ENCODE data around the gene SLIT3. TPM values are rescaled to one million over a fixed set of nuclear protein-coding genes. Genes with fewer than 3 reads are reported as not detected.

The SLIT3 gene
- total RNA-seq, 1 experiment from 2014 or later = 0.10 TPM

DNA sequence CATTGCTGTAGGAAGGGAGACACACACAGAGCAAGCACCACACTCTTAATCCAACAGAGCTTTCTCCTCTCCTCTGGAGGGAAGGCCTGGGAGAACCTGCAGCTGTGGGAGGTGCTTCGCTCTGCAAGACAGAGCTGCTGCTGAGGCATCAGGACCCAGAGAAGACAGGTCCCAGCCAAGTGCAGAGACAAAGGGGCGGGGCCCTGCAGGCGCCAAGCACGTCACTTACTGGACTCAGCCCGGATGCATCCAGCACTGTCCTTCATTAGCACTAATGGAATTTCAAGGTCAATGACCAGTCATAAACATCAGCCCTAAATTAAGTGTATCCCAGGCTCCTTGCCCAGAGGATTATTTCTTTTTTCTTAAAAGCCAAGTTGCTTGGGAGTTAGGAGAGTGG is 384.7 kb downstream of the SLIT3 start (continued):
- TF ChIP-seq SP1 (IDR thresholded peaks at IDR 0.05; ENCODE audit: low read depth) = no peak
- TF ChIP-seq EZH2phosphoT487 (IDR thresholded peaks at IDR 0.05; ENCODE audit: borderline replicate concordance) = no peak
- no peak for TF ChIP-seq CEBPB (IDR thresholded peaks at IDR 0.05; ENCODE audit: low read depth)
- no peak for TF ChIP-seq ZNF274 (IDR thresholded peaks at IDR 0.05; ENCODE audit: low read depth, low read length)
- no peak for TF ChIP-seq ZFX (IDR thresholded peaks at IDR 0.05)
- no peak for TF ChIP-seq CBX3 (IDR thresholded peaks at IDR 0.05; ENCODE audit: low read depth)

DNA sequence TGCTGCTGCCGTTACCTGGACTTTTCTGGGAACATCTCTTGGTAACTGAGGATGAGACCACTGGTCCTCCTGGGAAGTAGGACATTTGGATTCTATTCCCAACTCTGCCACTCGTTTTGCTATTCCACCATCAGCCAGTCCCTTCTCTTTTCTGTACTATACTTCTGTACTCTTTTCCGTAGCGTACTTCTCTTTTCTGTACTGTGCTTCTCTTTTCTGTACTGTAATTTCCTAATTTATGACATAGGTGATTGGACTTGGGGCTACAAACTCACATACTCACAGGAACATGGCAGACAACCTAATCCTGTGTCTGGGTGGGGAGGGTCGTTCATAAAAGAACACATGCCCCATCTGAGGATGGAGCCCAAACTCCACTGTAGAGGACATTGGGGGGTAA is 386.4 kb downstream of the SLIT3 start:
- no peak for ATAC-seq
- TF ChIP-seq EGR1 (IDR thresholded peaks at IDR 0.05; ENCODE audit: low read depth) (no peak), SIN3A (IDR thresholded peaks at IDR 0.05; ENCODE audit: low read depth) (no peak), MAX (IDR thresholded peaks at IDR 0.05) (no peak), ZNF274 (IDR thresholded peaks at IDR 0.05; ENCODE audit: low read depth, low read length) (no peak)
- H4K20me1 ChIP-seq (ENCODE audit: insufficient read depth) = no peaks in the 10 kb centered on the region; the same call in 1 of the 2 replicates
- H3K9me3 ChIP-seq (ENCODE audit: control insufficient read depth in 1 of 2, insufficient read depth in 1 of 2, low read depth in 1 of 2, low read length in 2 of 2) = no peaks in the 10 kb centered on the region
- ChIA-PET POLR2A (no interaction called here), CTCF (no interaction called here), RAD21 (ENCODE audit: low non-redundant PET in 1 of 2, low total read pairs in 2 of 2, uncharacterized antibody in 2 of 2, unreplicated experiment in 2 of 2) (no interaction called here)
- H3K27ac ChIP-seq (ENCODE audit: low read depth, low read length) = no peak overlapping the region
- no peaks in the 10 kb centered on the region for H3K4me1 ChIP-seq (ENCODE audit: control insufficient read depth in 1 of 2, insufficient read depth in 2 of 2, low read length in 2 of 2)
- no peak overlapping the region for H3K9ac ChIP-seq (ENCODE audit: low read length)
- no TSS peak for BruUV-seq (replicated peaks)
- no peak overlapping the region for H2AFZ ChIP-seq (ENCODE audit: low read depth, low read length, poor library complexity, severe bottlenecking)
- DNase-seq (ENCODE audit: low read depth, low spot score) = no peak
- no peak overlapping the region for H3K4me3 ChIP-seq (replicated peaks in 1 of 2; ENCODE audit: low read depth in 1 of 2, low read length in 2 of 2)
- no peaks in the 10 kb centered on the region for H3K9me2 ChIP-seq (ENCODE audit: insufficient read depth)
- intact Hi-C loops (cut with micrococcal nuclease) = no loop called here
- H3K36me3 ChIP-seq (ENCODE audit: control insufficient read depth in 1 of 2, insufficient read depth in 2 of 2, low read length in 2 of 2) = no peaks in the 10 kb centered on the region
- no peak overlapping the region for H3K4me2 ChIP-seq (ENCODE audit: low read length)
- H3K79me2 ChIP-seq (ENCODE audit: insufficient read depth, low read length) = no peaks in the 10 kb centered on the region
- peaks cover 75% of the 10 kb centered on the region for H3K27me3 ChIP-seq (ENCODE audit: insufficient read depth, low read length)

DNA sequence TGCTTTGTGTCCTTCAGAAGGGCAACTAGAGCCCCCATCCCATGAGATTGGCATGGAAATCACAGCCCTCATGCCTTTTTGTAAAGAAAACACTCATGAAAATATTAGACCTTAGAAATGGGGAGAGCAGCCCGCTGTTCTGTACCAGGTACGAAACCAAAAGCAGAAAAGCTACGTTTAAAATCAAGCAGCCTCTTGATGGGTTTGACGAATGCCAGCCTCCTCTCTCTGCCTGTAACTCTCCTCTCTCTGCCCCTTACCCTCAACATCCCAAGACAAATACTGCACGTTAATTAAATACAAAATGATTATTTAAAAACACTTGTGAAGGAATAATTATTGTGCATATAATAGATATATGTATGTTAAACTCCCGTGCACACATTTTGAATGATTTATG is 390.1 kb downstream of the SLIT3 start:
- ChIA-PET CTCF (no interaction called here), RAD21 (ENCODE audit: low non-redundant PET in 1 of 2, low total read pairs in 2 of 2, uncharacterized antibody in 2 of 2, unreplicated experiment in 2 of 2) (no interaction called here), POLR2A (no interaction called here)
- Histone ChIP-seq H3K4me3 (replicated peaks in 1 of 2; ENCODE audit: low read depth in 1 of 2, low read length in 2 of 2) (no peak overlapping the region), H3K4me1 (ENCODE audit: control insufficient read depth in 1 of 2, insufficient read depth in 2 of 2, low read length in 2 of 2) (no peaks in the 10 kb centered on the region), H3K4me2 (ENCODE audit: low read length) (no peak overlapping the region), H3K36me3 (ENCODE audit: control insufficient read depth in 1 of 2, insufficient read depth in 2 of 2, low read length in 2 of 2) (no peaks in the 10 kb centered on the region), H3K9ac (ENCODE audit: low read length) (no peak overlapping the region), H2AFZ (ENCODE audit: low read depth, low read length, poor library complexity, severe bottlenecking) (no peak overlapping the region), H4K20me1 (ENCODE audit: insufficient read depth) (no peaks in the 10 kb centered on the region), H3K27me3 (ENCODE audit: insufficient read depth, low read length) (peaks cover 67% of the 10 kb centered on the region), H3K79me2 (ENCODE audit: insufficient read depth, low read length) (no peaks in the 10 kb centered on the region), H3K27ac (ENCODE audit: low read depth, low read length) (no peak overlapping the region), H3K9me3 (ENCODE audit: control insufficient read depth in 1 of 2, insufficient read depth in 1 of 2, low read depth in 1 of 2, low read length in 2 of 2) (no peaks in the 10 kb centered on the region), H3K9me2 (ENCODE audit: insufficient read depth) (no peaks in the 10 kb centered on the region)
- DNase-seq (ENCODE audit: low read depth, low spot score) (no peak), ATAC-seq (no peak)
- intact Hi-C loops (cut with micrococcal nuclease) = no loop called here
- TF ChIP-seq, protein P1, sequence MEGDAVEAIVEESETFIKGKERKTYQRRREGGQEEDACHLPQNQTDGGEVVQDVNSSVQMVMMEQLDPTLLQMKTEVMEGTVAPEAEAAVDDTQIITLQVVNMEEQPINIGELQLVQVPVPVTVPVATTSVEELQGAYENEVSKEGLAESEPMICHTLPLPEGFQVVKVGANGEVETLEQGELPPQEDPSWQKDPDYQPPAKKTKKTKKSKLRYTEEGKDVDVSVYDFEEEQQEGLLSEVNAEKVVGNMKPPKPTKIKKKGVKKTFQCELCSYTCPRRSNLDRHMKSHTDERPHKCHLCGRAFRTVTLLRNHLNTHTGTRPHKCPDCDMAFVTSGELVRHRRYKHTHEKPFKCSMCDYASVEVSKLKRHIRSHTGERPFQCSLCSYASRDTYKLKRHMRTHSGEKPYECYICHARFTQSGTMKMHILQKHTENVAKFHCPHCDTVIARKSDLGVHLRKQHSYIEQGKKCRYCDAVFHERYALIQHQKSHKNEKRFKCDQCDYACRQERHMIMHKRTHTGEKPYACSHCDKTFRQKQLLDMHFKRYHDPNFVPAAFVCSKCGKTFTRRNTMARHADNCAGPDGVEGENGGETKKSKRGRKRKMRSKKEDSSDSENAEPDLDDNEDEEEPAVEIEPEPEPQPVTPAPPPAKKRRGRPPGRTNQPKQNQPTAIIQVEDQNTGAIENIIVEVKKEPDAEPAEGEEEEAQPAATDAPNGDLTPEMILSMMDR (IDR thresholded peaks at IDR 0.05 in 2 of 3, conservative IDR thresholded peaks at IDR 0.05 in 1 of 3; ENCODE audit: borderline replicate concordance in 1 of 3, insufficient read depth in 1 of 3, low read depth in 2 of 3, low read length in 2 of 3) = no peak
- TF ChIP-seq, protein P2, sequence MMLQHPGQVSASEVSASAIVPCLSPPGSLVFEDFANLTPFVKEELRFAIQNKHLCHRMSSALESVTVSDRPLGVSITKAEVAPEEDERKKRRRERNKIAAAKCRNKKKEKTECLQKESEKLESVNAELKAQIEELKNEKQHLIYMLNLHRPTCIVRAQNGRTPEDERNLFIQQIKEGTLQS (IDR thresholded peaks at IDR 0.05) = no peak
- TF ChIP-seq EZH2phosphoT487 (IDR thresholded peaks at IDR 0.05; ENCODE audit: borderline replicate concordance) (no peak), ZFX (IDR thresholded peaks at IDR 0.05) (no peak)
- BruUV-seq (replicated peaks) = no TSS peak

Data from HCT116 (cell line).